Lower leg skin (tissue), 4 donors: ENCODE data around the gene DLX3. TPM values are rescaled to one million over a fixed set of nuclear protein-coding genes. Genes with fewer than 3 reads are reported as not detected.

Source experiments
- DNase-seq, 2 donors: peaks; one replicate each; pipeline ENCODE4 v3.0.0-alpha.2; 2019; ENCODE audit warnings: low spot score in 2 of 2
- H3K4me3 ChIP-seq: fragments of 200-600 bp; sonication (generic); 2 replicates; pipeline ENCODE4 v1.5.1; 2017; ENCODE audit warnings: mild to moderate bottlenecking, low read depth; ENCODE audit not compliant: poor library complexity, severe bottlenecking
- POLR2A ChIP-seq, 2 donors: fragments of 450-650 bp; IDR thresholded peaks; one replicate each; pipeline ENCODE4 v1.6.1; 2016 to 2017; ENCODE audit warnings: antibody characterized with exemption in 2 of 2, mild to moderate bottlenecking in 1 of 2, moderate library complexity in 1 of 2
- WGBS, 2 donors: methylation state at CpG; one replicate each; pipeline ENCODE4 v1.1.5; 2018; 5-methylcytosine and 5-hydroxymethylcytosine counted together
- intact Hi-C: fragments of 100-400 bp; cut with DNase I; formaldehyde crosslinking; loops from one replicate; pipeline ENCODE4 v1.15.0; 2023; ENCODE audit warnings: low total_unique reads
- total RNA-seq, 4 donors: library from RNA; depleted of rRNA; stranded (reverse); fragments of >200 nt; gene quantifications; one replicate each; pipeline ENCODE4 v1.1.0, GENCODE V29; 2016
- TF ChIP-seq, protein P1 (sequence below), 3 donors: fragments of 450-650 bp; IDR thresholded peaks; one replicate each; pipeline ENCODE4 v1.5.1; 2016; ENCODE audit warnings: antibody characterized with exemption in 3 of 3, mild to moderate bottlenecking in 3 of 3, moderate library complexity in 2 of 3

Gene DLX3
- total RNA-seq, 4 donors from 2014 or later = 28.8 to 36.5 (median 29.9) TPM

GRCh38 chr17:49989518-49989880 lies 5.5 kb downstream of the DLX3 start:
- no peak overlapping the region for H3K4me3 ChIP-seq
- DNase-seq = peak in 1 of 2 donors; percentile 83
- TF ChIP-seq, protein P1, sequence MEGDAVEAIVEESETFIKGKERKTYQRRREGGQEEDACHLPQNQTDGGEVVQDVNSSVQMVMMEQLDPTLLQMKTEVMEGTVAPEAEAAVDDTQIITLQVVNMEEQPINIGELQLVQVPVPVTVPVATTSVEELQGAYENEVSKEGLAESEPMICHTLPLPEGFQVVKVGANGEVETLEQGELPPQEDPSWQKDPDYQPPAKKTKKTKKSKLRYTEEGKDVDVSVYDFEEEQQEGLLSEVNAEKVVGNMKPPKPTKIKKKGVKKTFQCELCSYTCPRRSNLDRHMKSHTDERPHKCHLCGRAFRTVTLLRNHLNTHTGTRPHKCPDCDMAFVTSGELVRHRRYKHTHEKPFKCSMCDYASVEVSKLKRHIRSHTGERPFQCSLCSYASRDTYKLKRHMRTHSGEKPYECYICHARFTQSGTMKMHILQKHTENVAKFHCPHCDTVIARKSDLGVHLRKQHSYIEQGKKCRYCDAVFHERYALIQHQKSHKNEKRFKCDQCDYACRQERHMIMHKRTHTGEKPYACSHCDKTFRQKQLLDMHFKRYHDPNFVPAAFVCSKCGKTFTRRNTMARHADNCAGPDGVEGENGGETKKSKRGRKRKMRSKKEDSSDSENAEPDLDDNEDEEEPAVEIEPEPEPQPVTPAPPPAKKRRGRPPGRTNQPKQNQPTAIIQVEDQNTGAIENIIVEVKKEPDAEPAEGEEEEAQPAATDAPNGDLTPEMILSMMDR (IDR thresholded peaks at IDR 0.05) = no peak
- no peak for TF ChIP-seq POLR2A (IDR thresholded peaks at IDR 0.05)
- intact Hi-C loops = no loop called here
- 47 to 56% methylated on average over 4 of the region's 4 CpGs for WGBS, 2 donors

DNA sequence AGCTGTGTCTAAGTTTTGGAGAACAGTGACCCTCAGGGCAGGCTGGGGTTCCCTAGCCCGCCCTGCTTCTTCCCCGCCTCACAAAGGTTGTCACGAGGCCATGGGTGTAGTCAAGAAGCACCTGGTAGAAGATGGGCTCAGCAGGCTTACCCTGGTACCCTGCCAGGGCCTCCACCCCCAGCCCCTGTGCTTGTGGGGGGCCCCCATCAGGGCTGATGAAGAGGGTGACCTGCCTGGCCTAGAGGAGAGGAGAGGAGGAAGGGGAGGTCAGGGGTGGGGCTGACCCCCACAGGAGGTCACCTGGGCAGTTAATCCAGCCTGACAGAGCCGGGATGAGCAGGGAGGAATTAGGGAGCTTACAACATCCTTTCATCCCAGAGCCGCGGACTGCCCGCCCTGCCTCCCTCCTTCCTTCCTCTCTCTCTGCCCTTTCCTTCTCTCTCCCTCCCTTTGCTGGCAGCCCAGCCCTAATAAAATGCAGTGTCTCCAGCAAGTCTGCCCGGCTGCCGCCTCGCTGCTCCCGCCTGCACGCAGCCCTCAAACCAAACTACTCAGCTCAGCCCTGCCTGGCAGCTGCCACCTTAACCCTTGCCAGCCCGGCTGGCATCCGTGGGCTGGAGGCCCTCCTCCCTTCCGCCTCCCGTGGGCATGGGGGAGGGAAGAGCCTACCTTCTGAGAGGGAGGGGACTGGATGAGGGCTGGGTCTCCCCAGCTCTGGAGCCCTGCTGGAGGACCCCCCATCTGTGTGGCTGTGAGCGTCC lies 7.2 kb downstream of the DLX3 start:
- 7 to 12% methylated on average over 17 of the region's 17 CpGs for WGBS, 2 donors
- peak in 1 of 2 donors; percentile 88 for DNase-seq

DNA sequence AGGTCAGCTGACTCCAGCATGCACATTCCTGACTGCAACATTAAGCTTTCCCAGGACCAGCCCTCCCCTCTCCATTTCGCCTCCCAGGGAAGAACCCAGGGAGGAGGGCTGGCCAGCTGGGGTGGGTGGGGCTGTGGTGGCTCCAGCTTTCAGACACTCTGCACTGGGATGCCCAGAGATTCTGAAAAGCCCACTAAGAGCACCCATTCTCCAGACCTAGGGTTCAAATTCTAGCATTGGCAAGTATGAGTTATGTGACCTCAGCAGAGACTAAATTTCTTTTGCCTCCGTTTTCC lies 7.8 kb downstream of the DLX3 start:
- 28 to 42% methylated on average over 2 of the region's 2 CpGs for WGBS, 2 donors
- no peak overlapping the region for H3K4me3 ChIP-seq
- intact Hi-C loops = no loop called here
- TF ChIP-seq POLR2A (IDR thresholded peaks at IDR 0.05) = no peak
- TF ChIP-seq, protein P1 (IDR thresholded peaks at IDR 0.05) = no peak
- peak in 1 of 2 donors; percentile 72 for DNase-seq

More for the DNA sequence above, 7.2 kb downstream of the DLX3 start:
- H3K4me3 ChIP-seq = no peak overlapping the region
- TF ChIP-seq, protein P1 (IDR thresholded peaks at IDR 0.05) = no peak
- TF ChIP-seq POLR2A (IDR thresholded peaks at IDR 0.05) = no peak
- intact Hi-C loops = no loop called here

DNA sequence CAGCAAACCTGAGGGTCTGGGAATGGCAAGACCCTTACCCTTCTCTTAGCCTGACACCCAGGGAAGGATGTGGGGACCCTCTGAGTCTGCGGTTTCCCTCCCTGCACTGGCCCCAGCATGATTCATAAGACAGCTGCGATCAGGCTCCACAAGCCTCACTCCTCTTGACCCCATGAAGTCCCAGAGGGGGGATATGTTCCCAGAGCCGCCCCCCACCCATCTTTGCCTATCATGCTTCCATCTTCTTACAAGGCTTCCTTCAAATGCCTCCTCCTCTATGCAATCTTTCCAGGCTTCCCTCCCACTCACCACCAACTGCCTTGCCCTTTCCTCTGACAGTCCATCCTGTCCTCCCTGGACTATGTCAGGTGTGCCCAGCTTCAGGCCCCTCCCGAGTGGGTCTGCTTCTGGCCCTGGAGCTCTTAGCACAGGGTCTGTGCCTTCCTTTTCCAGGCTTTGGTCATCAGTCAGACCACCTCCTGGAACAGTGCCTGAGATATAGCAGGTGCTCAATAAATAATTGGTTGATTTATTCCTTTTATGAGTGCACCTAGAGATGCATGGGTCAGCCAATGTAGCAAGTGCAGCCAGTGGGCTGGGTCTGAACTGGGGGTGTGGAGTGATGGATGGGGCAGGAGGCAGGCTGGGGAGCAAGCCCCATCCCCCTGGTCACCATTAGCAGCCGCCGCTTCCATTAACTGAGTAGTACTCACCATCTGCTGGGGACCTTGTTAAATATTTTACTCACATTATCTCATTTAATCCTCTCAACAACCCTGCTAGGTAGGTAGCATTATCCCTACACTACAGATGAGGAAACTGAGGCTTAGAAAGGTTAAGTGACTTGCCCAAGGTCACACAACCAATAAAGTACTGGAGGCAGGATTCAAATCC lies 8.4 kb downstream of the DLX3 start:
- peak in 1 of 2 donors; percentile 76 for DNase-seq
- no peak overlapping the region for H3K4me3 ChIP-seq
- intact Hi-C loops = no loop called here
- 58 to 62% methylated on average over 6 of the region's 6 CpGs for WGBS, 2 donors
- TF ChIP-seq, protein P1 (IDR thresholded peaks at IDR 0.05) = no peak
- no peak for TF ChIP-seq POLR2A (IDR thresholded peaks at IDR 0.05)

GRCh38 chr17:49985310-49985990 lies 9.6 kb downstream of the DLX3 start:
- 52 to 53% methylated on average over 3 of the region's 3 CpGs for WGBS, 2 donors

More at GRCh38 chr17:49985310-49985990, 9.6 kb downstream of the DLX3 start:
- no peak for TF ChIP-seq POLR2A (IDR thresholded peaks at IDR 0.05)
- TF ChIP-seq, protein P1 (IDR thresholded peaks at IDR 0.05) = no peak
- no peak overlapping the region for H3K4me3 ChIP-seq
- DNase-seq = no peak
- intact Hi-C loops = no loop called here
